GM21390 (cell line): ENCODE measurements around the gene CD300A.
"Not testable (repeated sequence)": the region's sequence is repeated elsewhere in the genome, so short reads cannot be mapped to it uniquely, and the experiment has no call there.

Source experiments
- ATAC-seq: cut with Tn5 transposase; IDR thresholded peaks from one replicate; pipeline ENCODE4 v1.9.1; 2021; ENCODE audit not compliant: unreplicated experiment

CD300A gene

GRCh38 chr17:74518413-74518981, 52.1 kb downstream of the CD300A start:
- not testable (repeated sequence) for ATAC-seq

DNA sequence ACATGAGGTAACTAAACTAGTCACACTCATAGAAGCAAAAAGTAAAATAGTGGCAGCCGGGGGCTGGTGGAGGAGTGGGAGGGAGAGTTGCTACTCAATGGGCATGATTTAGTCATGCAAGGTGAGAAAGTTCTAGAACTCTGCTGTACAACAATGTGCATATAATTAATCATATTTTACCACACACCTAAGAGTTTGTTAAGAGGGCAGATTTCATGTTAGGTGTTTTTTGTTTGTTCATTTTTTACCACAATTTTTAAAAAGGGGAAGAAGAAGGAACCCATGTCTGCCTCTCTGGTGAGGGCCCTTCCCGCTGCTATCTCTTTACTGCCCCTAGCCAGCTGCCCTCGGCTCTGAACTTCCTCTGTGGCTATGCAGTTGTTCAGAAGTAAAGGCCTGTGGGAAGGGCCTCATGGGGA, 53.6 kb downstream of the CD300A start:
- no peak for ATAC-seq

- no peak for ATAC-seq
These were observed 54.5 kb downstream of the CD300A start for GRCh38 chr17:74520790-74521480.

GRCh38 chr17:74521701-74522201, 55.3 kb downstream of the CD300A start:
- no peak for ATAC-seq

- ATAC-seq, result no peak
These were observed 56.1 kb downstream of the CD300A start for GRCh38 chr17:74522381-74523105.

DNA sequence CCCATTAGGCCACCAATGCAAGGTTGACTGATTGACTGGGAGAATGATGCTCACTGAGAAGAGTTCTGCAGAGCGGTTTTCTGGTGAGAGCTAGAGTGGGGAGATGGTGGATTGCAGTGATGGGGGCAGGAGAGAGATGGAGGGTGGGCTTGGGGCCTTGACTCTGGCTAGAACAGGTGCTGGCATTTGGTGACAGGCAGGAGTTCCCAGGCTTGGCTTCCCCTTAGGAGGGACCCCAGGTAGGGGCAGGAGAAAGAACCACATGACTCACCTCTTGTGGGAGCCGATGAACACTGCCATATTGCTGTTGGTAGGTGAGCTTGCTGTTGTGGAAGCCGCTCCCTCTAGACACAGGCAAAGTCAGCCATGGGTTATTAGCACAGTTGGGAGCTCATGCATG, 56.9 kb downstream of the CD300A start:
- no peak for ATAC-seq

DNA sequence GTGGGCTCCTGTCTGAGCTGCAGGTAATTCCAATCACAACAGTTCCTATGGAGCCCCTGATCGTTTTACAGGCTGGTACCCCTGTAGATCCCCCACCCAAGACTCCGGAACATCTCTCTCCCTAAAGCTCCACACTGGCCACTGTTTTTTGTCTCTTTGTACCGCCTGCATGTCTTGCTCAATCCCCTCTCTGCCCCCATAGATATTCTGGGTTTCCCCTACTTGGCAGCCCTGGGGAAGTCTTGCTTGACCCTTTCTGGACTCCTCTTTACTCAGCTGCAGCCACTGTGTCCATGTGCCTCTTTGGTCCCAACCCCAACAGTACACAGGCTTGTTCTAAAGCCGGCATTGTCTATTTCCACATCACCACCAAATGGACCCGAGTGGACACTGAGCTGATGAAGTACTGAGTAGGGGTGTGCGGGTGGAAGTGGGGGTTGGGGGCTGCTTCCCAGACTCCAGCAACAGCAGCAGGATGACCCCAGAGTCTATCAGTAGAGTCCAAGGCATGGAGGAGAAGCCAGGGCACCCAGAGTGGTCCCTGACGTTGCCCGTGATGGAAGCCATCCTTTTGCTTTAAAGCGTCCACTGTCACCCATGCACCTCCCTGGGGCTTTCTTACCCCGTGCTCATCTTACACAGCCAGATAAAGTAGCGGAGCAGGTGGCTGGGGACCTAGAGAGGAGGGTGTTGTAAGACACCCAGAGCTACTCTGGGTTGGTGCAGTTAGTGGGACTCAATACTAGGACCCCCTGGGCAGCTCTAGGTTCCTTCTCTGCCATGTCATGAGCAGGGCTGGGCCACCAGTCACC, 58.4 kb downstream of the CD300A start:
- ATAC-seq, result no peak

GRCh38 chr17:74525465-74525725, 59.0 kb downstream of the CD300A start:
- no peak for ATAC-seq

- ATAC-seq, result no peak
These were observed 59.4 kb downstream of the CD300A start for GRCh38 chr17:74525781-74526288.

DNA sequence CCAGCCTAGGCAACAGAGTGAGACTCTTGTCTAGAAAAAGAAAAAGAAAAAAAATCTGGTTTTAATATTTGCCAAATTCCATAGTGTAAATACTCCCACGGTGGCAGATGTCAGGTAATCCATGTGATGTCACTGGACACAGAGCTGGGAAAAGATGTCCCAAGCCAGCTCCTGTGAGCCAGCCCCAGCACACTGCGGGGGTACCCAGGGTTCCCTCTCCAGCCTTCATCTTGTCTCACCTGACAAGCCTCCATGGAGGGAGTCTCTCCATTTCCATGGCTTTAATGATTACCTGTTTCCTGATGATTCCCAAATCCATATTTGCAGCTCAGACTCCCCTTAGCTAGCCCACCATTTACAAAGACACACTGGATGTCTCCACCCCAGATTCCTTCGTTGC, 60.2 kb downstream of the CD300A start:
- ATAC-seq, result no peak

DNA sequence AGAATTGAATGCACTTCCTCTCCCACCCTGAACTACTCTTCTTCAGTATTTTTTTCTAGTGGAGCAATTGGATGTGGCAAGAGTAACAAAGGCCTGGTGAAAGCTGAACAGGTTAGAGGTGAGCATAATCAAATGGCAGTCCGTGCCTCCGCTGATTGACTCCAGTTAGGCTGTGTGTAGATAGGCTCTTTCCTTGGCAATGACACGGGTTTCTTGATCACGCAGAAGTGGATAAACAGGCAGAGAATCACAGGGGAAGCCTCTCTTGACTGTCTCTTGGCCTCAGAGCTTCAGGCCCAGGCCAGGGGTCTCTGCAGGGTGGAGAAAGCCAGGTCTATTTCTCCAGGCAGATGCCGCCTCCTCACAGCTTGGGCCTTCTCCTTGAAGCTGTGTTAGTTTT, 60.6 kb downstream of the CD300A start:
- no peak for ATAC-seq

- no peak for ATAC-seq
These were observed 61.3 kb downstream of the CD300A start for GRCh38 chr17:74527756-74528155.

GRCh38 chr17:74528491-74529199, 62.2 kb downstream of the CD300A start:
- peak; percentile 73 for ATAC-seq

GRCh38 chr17:74529243-74529642, 62.8 kb downstream of the CD300A start:
- ATAC-seq, result no peak

DNA sequence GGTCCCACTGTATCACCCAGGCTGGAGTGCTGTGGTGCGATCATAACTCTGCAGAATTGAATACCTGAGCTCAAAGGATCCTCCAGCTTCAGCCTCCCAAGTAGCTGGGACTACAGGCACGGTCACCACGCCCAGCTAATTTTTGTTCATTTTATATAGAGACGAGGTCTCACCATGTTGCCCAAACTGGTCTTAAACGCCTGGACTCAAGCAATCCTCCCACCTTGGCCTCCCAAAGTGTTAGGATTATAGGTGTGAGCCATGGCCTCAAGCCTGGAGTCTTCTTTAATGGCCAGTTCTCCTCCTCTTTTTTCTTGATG, 64.4 kb downstream of the CD300A start:
- ATAC-seq, result no peak

DNA sequence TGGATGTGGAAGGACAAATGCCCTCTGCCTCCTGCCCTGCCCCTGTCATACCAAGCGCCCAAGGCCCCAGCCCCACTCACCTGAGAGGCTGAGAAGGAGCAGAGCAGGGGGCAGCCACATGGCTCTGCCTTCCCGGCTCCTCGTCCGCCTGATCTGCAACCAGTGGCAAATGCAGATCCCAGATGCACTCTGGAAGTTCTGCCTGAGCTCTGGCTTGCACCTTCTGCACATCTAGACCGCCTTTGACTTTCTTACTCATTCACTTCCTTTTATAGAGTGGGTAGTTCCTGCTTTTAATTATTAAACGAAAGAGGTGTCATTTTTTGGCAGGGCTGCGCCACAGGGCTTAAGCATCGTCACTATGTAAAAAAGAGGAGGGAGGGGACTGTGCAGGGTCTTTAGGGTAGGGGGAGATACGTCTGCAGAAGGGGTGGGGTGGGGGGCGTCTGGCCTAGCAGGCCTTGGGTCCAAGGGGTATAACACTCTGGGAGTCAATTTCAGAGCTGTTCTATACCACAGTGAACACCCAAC, 64.9 kb downstream of the CD300A start, which contains the start of gene CD300LB:
Gene CD300LB (minus strand): TSS at position 245 of the 531 bp plus-strand sequence. CDS start 125 bp downstream, at position 120.
- no peak for ATAC-seq

DNA sequence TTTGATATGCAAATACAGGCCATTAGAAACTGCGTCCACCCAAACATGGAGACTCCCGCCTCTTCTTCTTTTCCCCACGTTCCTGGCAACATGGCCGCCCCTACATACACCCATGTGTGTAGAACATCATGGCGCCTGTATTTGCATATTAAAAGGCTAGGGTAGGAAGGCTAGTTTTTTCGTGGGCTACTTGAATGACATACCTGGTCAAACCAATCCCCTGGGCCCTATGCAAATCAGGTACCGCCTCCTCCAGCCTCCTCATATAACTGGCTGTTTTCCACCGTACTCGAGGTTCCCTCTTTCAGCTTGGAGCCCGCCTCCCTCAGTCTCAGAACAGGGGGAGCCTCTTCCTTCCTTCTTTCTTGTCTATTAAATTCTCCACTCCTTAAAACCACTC, 65.7 kb downstream of the CD300A start:
- ATAC-seq, result no peak
